Right lobe of liver (tissue), 6 donors: ENCODE data around the gene TAPBP. TPM values are rescaled to one million over a fixed set of nuclear protein-coding genes. Genes with fewer than 3 reads are reported as not detected.
A peak's percentile ranks its signal among the peaks of the same experiment; 100 is the strongest.

Experiments
- ATAC-seq, 4 donors: fragments of 200-7000 bp; cut with Tn5 transposase; one replicate each; pipeline ENCODE4 v1.9.1; 2020; ENCODE audit warnings: mild to moderate bottlenecking in 4 of 4, moderate library complexity in 4 of 4
- DNase-seq, 3 donors: peaks; one replicate each; pipeline ENCODE4 v3.0.0-alpha.2; 2020
- H3K27ac ChIP-seq, 3 donors: fragments of 200-600 bp; one replicate each; pipeline ENCODE4 v1.8.0; 2022
- H3K27me3 ChIP-seq, 2 donors: fragments of 200-600 bp; one replicate each; pipeline ENCODE4 v1.8.0; 2022
- H3K36me3 ChIP-seq, 4 donors: fragments of 200-600 bp; sonication (generic) in 1 of 4; one replicate each; pipeline versions ENCODE4 v1.5.1 to v1.8.0; 2017 to 2022; ENCODE audit warnings: control low read depth in 1 of 4
- H3K4me1 ChIP-seq, 4 donors: fragments of 200-600 bp; sonication (generic) in 1 of 4; one replicate each; pipeline versions ENCODE4 v1.5.1 to v1.8.0; 2017 to 2022; ENCODE audit warnings: control low read depth in 1 of 4
- H3K4me3 ChIP-seq, 3 donors: fragments of 200-600 bp; one replicate each; pipeline ENCODE4 v1.8.0; 2022
- H3K9me3 ChIP-seq, 4 donors: fragments of 200-600 bp; sonication (generic) in 1 of 4; one replicate each; pipeline versions ENCODE4 v1.5.1 to v1.8.0; 2017 to 2022; ENCODE audit warnings: control low read depth in 1 of 4
- CTCF ChIP-seq, 4 donors: fragments of 200-600 bp in 3 of 4; fragments of 450-650 bp in 1 of 4; IDR thresholded peaks; one replicate each; pipeline versions ENCODE4 v1.5.1 to v1.8.0; 2016 to 2022; ENCODE audit warnings: antibody characterized with exemption in 4 of 4, mild to moderate bottlenecking in 2 of 4
- POLR2A ChIP-seq: fragments of 450-650 bp; IDR thresholded peaks from one replicate; pipeline ENCODE4 v1.6.1; 2017; ENCODE audit warnings: antibody characterized with exemption, mild to moderate bottlenecking
- WGBS: methylation state at CpG from one replicate; pipeline ENCODE4 v1.1.6; 2018; ENCODE audit warnings: low coverage, low lambda C conversion rate; ENCODE audit not compliant: insufficient coverage; ENCODE audit errors: missing lambda C conversion rate; 5-methylcytosine and 5-hydroxymethylcytosine counted together
- intact Hi-C, 2 donors: fragments of 100-400 bp; cut with DNase I; formaldehyde crosslinking; loops; one replicate each; pipeline versions ENCODE4 v1.11.2 to v1.14.1; 2022
- total RNA-seq, 6 experiments: library from RNA; depleted of rRNA in 2 of 6; stranded (reverse); fragments of >200 nt in 2 of 6; fragmentation: NEBNext Ultra II Directional in 3 of 6; extraction: Animal tissue kit (Norgen Biotek cat#: 25700) in 3 of 6; gene quantifications; one replicate each; pipeline versions ENCODE4 v1.1.0 to v1.2.4, GENCODE V29; 2016 to 2023
- donor health status: DM: no; HTN: yes; CAD: no.
- donor health status: DM: no; HTN: no; CAD: no.
- donor health status: DM: no; HTN: no; CAD: no.
- donor health status: DM: no; HTN: yes; CAD: no.
- donor health status: DM: no; HTN: yes; CAD: no.

The TAPBP gene
- total RNA-seq, 6 experiments from 2014 or later: 89.2 to 140 (median 124) TPM

DNA sequence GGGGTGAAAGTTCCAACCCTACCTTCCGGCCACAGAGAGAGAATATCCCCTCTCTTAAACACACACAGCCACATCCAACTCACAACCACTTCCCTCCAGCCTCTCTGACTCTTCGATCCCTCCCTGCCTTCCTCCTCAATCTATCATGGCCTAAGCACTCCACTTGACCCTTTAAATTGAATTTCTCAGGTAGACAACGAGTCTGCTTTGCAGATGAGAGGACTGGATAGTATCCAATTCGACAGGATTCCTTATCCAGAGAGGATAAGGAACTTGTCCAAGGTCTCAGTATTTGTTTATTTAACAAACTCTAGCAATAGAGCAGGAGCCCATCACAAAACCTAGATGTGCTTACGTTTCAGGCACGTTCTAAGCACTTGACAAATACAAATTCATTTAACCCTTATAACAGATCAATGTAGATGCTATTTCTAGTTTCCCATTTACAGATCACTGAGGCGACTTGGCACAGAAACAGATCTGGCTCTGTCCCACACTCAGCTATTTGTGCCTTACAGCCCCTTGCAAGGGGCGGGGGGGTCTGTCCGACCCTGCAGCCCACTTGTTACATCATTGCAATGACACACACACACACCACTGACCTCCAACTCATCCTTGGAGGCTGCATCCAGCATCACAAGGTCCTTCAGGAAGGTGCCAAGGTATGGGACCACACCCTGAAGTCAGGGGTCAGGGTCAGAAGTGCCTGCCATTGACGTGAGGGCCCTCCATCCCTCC lies 19.6 kb downstream of the TAPBP start:
- intact Hi-C loops: no loop called here
- Histone ChIP-seq H3K4me1 (peaks cover 0 to 19% (median 10%) of the 10 kb centered on the region in 4 donors), H3K27ac (no peak overlapping the region), H3K36me3 (peaks cover 0 to 34% (median 4%) of the 10 kb centered on the region in 4 donors), H3K4me3 (no peak overlapping the region), H3K27me3 (no peaks in the 10 kb centered on the region), H3K9me3 (no peaks in the 10 kb centered on the region)
- no peak for ATAC-seq
- DNase-seq: no peak
- WGBS: 55% methylated on average over 8 of the region's 10 CpGs
- TF ChIP-seq POLR2A: no peak
- no peak for TF ChIP-seq CTCF (IDR thresholded peaks at IDR 0.05)

- WGBS: 84% methylated on average over 7 of the region's 16 CpGs
- Histone ChIP-seq H3K4me1 (peaks cover 0 to 25% (median 10%) of the 10 kb centered on the region in 4 donors), H3K27ac (no peak overlapping the region), H3K27me3 (no peaks in the 10 kb centered on the region), H3K36me3 (peaks cover 0 to 34% (median 4%) of the 10 kb centered on the region in 4 donors), H3K9me3 (no peaks in the 10 kb centered on the region), H3K4me3 (no peak overlapping the region)
- ATAC-seq (no peak), DNase-seq (no peak)
- TF ChIP-seq CTCF (IDR thresholded peaks at IDR 0.05) (no peak), POLR2A (no peak)
- intact Hi-C loops: no loop called here
Observed at GRCh38 chr6:33292996-33293682, 20.7 kb downstream of the TAPBP start.

DNA sequence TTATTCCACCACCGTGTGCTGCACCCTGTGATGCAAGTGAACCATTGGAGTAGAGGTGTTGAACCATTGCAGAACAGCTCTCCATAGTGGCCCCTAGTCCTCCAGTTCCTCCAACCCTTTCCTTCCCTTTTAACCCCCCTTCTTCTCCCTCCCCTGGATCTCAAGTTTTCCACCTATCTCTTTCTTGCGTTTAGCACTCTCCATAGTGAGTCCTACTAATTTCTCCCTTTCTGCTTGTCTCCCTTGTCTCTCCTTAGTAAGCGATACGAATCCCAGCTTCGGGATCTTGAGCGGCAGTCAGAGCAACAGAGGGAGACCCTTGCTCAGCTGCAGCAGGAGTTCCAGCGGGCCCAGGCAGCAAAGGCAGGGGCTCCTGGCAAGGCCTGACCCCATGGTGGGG lies 23.4 kb downstream of the TAPBP start:
- ATAC-seq: no peak
- Histone ChIP-seq H3K27ac (no peak overlapping the region), H3K27me3 (no peaks in the 10 kb centered on the region), H3K4me1 (peaks cover 0 to 16% (median 8%) of the 10 kb centered on the region in 4 donors), H3K4me3 (peak overlapping the region in 2 of 3 donors; percentile 79 to 91), H3K36me3 (peaks cover 0 to 40% (median 10%) of the 10 kb centered on the region in 4 donors), H3K9me3 (no peaks in the 10 kb centered on the region)
- 68% methylated on average over 7 of the region's 7 CpGs for WGBS
- intact Hi-C loops: no loop called here
- DNase-seq: no peak
- no peak for TF ChIP-seq CTCF (IDR thresholded peaks at IDR 0.05)

DNA sequence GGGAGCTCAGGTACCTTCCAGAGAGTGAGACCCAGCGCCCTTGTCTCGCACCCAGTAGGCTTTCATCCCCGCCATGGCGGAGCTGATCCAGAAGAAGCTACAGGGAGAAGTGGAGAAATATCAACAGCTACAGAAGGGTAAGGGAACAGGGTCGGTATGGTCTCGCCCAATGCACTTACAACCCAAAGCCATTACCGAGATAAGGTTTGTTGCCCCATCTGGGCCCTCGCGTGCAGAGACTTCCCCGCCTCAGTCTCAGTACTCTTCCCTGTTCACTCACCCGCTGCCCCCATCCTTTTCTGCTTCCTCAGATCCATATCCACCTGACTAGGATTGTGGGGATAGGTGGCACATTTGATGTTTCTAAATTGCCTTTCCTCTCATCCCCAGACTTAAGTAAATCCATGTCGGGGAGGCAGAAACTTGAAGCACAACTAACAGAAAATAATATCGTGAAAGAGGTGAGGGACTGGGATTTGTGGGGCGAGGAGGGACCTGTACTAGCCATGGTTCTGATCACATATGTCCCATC lies 24.0 kb downstream of the TAPBP start:
- Histone ChIP-seq H3K27ac (peak overlapping the region; percentile 67 to 72 (median 69)), H3K27me3 (no peaks in the 10 kb centered on the region), H3K4me1 (peaks cover 0 to 16% (median 8%) of the 10 kb centered on the region in 4 donors), H3K9me3 (no peaks in the 10 kb centered on the region), H3K4me3 (peak overlapping the region; percentile 79 to 94 (median 91)), H3K36me3 (peaks cover 0 to 44% (median 10%) of the 10 kb centered on the region in 4 donors)
- DNase-seq: no peak
- intact Hi-C loops: no loop called here
- ATAC-seq: no peak
- TF ChIP-seq POLR2A: no peak
- TF ChIP-seq CTCF (IDR thresholded peaks at IDR 0.05): no peak
- WGBS: 7% methylated on average over 13 of the region's 14 CpGs
